Activated T-helper 17 cell treated with anti-CD3 and anti-CD28 coated beads, Interleukin-2, amount 50 U/mL, for 72 hours (primary cell): ENCODE data around the gene RASD2. TPM values are rescaled to one million over a fixed set of nuclear protein-coding genes. Genes with fewer than 3 reads are reported as not detected.

Experiments used
- ATAC-seq: fragments of 150-1000 bp; cut with Tn5 transposase; replicated peaks from 2 replicates; pipeline ENCODE4 v1.10.0; 2021; ENCODE audit warnings: mild to moderate bottlenecking, moderate library complexity
- H3K27ac Mint-ChIP-seq: one replicate; pipeline ENCODE4 v1.8.0; 2022; ENCODE audit warnings: mixed read lengths
- H3K27me3 Mint-ChIP-seq: one replicate; pipeline ENCODE4 v1.8.0; 2022; ENCODE audit warnings: mixed read lengths
- H3K36me3 Mint-ChIP-seq: one replicate; pipeline ENCODE4 v1.8.0; 2022; ENCODE audit warnings: low read depth, mild to moderate bottlenecking, mixed read lengths
- H3K4me1 Mint-ChIP-seq: one replicate; pipeline ENCODE4 v1.8.0; 2022; ENCODE audit warnings: mixed read lengths
- H3K4me3 Mint-ChIP-seq: one replicate; pipeline ENCODE4 v1.8.0; 2022; ENCODE audit warnings: mild to moderate bottlenecking, mixed read lengths
- H3K9me3 Mint-ChIP-seq: one replicate; pipeline ENCODE4 v1.8.0; 2022; ENCODE audit warnings: mixed read lengths
- total RNA-seq, 2 donors: library from RNA; stranded (reverse); gene quantifications; one replicate each; pipeline ENCODE4 v1.2.3, GENCODE V29; 2022

The RASD2 gene
- total RNA-seq, 2 donors from 2014 or later, result 0.37 TPM; not detected in 1

DNA sequence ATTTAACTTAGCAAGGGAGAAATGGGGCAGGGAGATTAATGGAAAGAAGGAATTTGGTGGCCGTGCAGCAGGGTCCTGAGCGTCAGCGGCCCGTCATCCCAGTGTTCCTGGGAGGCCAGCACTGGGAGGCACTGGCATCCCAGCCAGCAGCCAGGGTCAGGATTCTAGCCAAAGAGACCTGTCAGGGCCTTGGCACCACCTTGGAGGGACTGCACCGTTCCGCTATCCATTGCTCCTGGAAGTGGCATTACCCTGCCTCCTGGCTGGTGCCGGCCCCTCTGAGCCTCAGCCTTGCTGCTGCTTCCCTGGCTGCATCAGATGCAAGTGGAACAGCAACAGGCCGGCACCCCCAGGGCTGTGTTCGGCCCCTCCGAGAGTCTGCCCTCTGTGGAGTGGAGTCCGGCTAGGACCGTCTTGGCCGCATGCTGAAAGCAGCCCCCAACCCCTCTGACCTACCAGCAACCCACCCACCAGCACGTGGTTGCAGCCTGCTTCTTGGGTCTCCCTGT lies 30.1 kb downstream of the RASD2 start:
- H3K9me3 Mint-ChIP-seq, result no peaks in the 10 kb centered on the region
- H3K27me3 Mint-ChIP-seq, result peaks cover 12% of the 10 kb centered on the region
- H3K27ac Mint-ChIP-seq, result no peak overlapping the region
- no peak for ATAC-seq
- no peaks in the 10 kb centered on the region for H3K36me3 Mint-ChIP-seq
- no peak overlapping the region for H3K4me3 Mint-ChIP-seq
- H3K4me1 Mint-ChIP-seq, result no peaks in the 10 kb centered on the region

DNA sequence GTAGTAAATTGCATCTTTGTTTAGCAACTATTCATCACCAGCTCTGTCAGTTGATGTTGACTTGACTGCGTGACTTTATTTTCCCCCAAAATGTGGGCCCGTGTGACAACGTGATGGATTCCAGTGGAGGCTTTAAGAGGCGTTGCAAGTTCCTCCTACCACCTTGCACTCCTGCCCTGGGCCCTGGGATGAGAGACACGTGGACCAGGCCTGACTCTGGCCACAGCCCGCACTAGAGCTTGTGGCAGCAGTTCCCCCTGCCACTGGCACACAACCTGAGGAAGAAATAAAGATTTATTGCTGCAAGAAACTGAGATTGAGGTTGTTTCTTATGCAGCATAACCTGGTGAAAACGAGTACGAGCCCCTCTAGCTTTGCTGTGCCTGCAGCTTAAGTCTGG lies 31.9 kb downstream of the RASD2 start:
- no peak for ATAC-seq
- no peak overlapping the region for H3K27ac Mint-ChIP-seq
- H3K4me3 Mint-ChIP-seq, result no peak overlapping the region
- H3K4me1 Mint-ChIP-seq, result no peaks in the 10 kb centered on the region
- H3K27me3 Mint-ChIP-seq, result peaks cover 12% of the 10 kb centered on the region
- no peaks in the 10 kb centered on the region for H3K36me3 Mint-ChIP-seq
- H3K9me3 Mint-ChIP-seq, result no peaks in the 10 kb centered on the region

DNA sequence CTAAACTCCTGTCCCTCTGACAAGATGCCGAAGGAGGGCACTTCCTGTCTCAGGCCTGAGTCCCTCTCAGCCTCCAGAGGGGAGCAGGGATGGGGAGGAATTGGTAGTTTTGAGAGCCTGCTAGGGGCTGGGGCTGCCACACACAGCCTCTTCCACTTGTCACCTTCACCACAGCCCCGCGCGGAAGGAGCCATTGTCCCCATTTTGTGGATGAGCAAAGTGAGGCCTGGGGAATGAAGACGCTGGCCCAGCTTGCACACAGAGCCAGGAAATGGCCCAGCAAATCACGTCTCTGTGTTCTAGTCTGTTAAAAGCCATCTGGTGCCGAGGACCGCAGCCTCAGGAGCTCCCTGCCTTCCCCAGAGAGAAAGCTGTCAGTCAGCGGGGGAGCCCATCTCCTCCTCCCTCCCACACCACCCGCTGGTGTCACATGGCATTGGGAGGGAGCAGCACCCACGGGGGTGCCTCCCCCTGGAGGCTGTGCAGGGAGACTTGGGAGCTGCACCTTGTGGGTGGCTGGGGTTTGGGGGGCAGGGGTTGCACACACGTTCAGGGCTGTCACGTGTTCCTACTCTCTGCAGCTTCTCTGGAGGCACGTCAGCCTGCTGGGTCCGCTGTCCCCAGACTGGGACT lies 34.6 kb downstream of the RASD2 start:
- Mint-ChIP-seq H3K27me3 (peaks cover 8% of the 10 kb centered on the region), H3K36me3 (no peaks in the 10 kb centered on the region), H3K4me3 (no peak overlapping the region), H3K27ac (no peak overlapping the region), H3K4me1 (no peaks in the 10 kb centered on the region), H3K9me3 (no peaks in the 10 kb centered on the region)
- ATAC-seq, result no peak

DNA sequence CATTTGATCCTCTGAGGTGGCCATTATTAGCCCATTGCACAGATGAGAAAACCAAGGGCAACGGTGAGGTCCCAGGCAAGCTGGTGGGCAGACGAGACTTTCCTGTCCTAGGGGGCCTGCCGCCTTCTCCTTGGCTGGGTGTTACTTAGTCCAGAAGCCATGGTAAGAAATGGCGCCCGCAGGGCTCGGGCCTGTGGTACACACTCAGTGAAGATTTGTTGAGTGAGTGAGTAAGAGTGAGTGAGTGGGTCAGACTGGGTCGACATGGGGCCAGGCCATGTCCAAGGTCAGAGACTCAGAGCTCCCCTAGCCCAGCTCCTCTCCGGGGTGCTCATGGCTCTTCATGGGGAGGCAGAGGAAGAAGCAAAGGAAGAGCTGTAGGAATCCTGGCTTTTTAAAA lies 36.0 kb downstream of the RASD2 start:
- Mint-ChIP-seq H3K36me3 (no peaks in the 10 kb centered on the region), H3K4me1 (no peaks in the 10 kb centered on the region), H3K4me3 (no peak overlapping the region), H3K27ac (no peak overlapping the region), H3K9me3 (no peaks in the 10 kb centered on the region), H3K27me3 (peaks cover 4% of the 10 kb centered on the region)
- no peak for ATAC-seq

DNA sequence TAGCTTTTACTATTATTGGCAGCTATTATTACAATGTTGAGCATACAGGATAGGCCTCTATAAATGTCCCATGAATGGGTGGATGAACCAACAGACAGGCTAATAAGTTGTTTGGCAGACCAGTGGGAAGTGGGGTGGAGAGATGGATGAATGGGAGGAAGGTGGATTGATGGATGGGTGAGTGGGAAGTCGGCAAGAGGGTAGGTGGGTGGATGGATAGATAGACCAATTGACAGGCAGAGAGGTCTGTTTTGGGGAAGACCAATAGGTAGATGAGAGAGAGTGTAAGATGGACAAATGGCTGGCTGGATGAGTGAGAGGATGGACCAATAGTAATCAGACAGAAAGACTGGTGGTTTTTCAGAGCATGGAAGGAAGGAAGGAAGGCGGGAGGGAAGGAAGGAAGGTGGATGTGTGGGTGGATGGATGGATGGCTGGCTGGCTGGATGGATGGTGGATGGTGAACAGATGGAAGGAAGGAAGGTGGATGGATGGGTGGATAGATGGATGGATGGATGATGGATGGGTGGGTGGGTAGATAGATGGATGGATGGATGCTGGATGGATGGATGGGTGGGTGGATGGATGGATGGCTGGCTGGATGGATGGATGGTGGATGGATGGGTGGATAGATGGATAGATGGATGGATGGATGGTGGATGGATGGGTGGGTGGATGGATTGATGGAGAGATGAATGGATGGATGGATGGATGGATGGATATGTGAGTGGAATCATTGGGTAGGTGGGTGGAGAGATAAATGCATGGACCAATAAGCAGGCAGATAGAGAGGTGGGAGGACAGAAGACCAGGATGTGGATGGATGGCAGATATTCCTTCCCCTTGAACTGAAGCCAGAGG lies 37.4 kb downstream of the RASD2 start:
- Mint-ChIP-seq H3K4me1 (no peaks in the 10 kb centered on the region), H3K27me3 (peaks cover 4% of the 10 kb centered on the region), H3K9me3 (no peaks in the 10 kb centered on the region), H3K4me3 (no peak overlapping the region), H3K36me3 (no peaks in the 10 kb centered on the region), H3K27ac (no peak overlapping the region)
- no peak for ATAC-seq

DNA sequence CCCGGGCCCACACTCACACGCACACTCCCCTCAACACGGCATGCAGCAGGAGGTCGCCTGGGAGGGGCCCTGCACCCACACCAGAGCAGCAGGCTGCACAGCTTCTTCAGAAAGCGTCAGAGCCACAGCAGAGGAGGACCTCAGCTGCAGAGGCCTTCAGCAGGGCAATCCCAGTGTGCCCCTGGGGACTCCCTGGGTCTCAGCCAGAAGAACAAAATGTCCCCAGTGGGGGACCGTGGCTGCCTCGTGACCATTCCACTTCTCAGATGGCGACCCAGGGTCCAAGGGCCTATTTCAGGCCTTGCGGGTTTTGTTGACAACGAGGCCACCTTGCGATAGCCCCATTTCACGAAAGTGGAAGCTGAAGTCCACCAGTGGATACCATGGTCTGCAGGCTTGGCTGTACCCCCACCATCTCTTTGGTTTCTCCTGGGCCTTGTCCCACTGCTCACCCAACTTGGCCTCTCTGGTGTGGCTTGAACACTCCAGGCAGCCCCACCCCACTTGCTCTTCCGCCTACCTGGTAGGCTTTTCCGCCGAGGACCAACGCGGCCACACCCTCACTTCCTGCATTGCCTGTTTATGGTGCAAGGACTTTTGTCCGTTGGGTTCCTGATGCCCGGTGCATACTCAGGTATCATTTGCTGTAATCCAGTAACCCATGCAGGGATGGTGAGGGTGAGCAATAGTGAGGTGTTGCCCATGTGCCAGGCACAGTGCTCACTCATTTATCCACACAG lies 38.4 kb downstream of the RASD2 start:
- H3K27ac Mint-ChIP-seq, result no peak overlapping the region
- H3K4me3 Mint-ChIP-seq, result no peak overlapping the region
- H3K4me1 Mint-ChIP-seq, result no peaks in the 10 kb centered on the region
- no peak for ATAC-seq
- peaks cover 4% of the 10 kb centered on the region for H3K27me3 Mint-ChIP-seq
- H3K9me3 Mint-ChIP-seq, result no peaks in the 10 kb centered on the region
- no peaks in the 10 kb centered on the region for H3K36me3 Mint-ChIP-seq

DNA sequence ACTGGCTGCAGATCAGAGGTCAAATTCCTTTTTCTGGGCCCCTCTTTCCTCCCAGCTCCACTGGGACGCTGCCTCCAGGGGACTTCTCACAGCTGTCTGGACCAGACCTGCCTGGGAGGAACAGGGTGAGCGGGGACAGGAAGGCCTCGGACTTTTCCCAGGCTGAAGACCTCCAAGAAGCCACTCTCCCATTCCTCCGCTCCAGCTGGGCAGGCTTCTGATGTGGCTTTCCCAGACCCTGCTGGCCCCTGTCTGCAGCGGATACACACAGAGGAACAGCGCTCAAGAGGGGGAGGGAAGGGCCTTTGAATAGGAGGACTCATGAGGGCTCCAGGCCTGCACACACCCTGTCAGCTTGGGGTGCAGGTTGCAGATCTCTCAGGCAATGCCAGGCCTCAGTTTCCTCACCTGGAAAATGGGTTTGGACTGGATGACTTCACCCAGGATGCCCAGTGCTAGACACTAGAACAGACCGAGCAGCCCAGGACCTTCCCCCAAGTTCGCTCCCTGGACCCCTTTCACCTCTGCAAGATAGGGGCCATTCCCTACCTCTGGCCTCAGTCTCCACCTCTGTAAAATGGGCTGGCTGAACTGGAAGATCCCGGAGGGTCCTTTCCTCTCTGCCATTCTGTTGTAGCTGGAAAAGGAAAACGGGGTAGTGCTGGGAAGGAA lies 39.9 kb downstream of the RASD2 start:
- no peak for ATAC-seq
- Mint-ChIP-seq H3K4me1 (no peaks in the 10 kb centered on the region), H3K4me3 (no peak overlapping the region), H3K27ac (no peak overlapping the region), H3K9me3 (no peaks in the 10 kb centered on the region), H3K36me3 (no peaks in the 10 kb centered on the region), H3K27me3 (no peaks in the 10 kb centered on the region)

DNA sequence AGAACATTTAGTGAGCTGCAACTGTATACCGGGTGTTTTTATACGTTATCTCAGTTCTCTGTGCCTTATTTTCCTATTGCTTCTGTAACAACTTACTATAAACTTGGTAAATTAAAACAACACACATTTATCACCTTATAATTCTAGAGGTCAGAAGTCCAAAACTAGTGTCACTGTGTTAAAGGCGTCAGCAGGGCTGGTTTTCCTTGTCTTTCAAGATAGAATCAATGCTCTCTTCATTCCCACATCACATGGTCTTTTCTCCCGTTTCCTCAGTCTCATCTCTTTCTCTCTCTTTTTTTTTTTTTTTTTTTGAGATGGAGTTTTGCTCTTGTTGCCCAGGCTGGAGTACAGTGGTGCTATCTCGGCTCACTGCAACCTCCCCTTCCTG lies 40.4 kb downstream of the RASD2 start:
- Mint-ChIP-seq H3K27me3 (no peaks in the 10 kb centered on the region), H3K4me1 (no peaks in the 10 kb centered on the region), H3K27ac (no peak overlapping the region), H3K36me3 (no peaks in the 10 kb centered on the region), H3K4me3 (no peak overlapping the region), H3K9me3 (no peaks in the 10 kb centered on the region)
- no peak for ATAC-seq

DNA sequence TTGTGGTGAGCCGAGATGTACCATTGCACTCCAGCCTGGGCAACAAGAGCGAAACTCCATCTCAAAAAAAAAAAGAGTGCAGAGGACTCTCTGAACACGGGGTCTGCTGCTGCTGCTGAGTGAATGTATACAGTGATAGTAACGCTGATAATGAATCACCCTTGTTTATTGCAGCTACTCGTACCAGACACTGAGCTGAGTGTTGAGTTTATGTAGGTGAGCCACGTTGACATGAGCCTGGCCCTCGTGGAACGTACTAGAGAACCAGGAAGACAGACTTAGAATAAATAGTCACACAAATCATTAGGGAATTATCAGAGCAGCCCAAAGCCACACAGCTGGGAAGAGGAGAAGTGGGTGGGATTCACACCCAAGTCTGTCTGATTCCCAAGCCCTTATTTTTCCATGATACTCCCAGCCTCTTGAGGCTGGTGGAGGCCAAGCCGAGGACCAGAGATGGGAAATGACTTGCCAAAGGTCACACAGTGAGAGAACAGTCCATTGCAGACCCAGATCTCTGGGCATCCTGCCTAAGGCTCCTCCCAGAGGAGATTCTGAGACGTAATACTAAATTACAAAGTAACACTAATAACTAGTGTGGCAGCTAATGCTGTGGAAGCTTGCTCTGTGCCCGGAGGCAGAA lies 41.7 kb downstream of the RASD2 start:
- Mint-ChIP-seq H3K27me3 (no peaks in the 10 kb centered on the region), H3K36me3 (no peaks in the 10 kb centered on the region), H3K9me3 (no peaks in the 10 kb centered on the region), H3K4me3 (no peak overlapping the region), H3K4me1 (no peaks in the 10 kb centered on the region), H3K27ac (no peak overlapping the region)
- no peak for ATAC-seq

DNA sequence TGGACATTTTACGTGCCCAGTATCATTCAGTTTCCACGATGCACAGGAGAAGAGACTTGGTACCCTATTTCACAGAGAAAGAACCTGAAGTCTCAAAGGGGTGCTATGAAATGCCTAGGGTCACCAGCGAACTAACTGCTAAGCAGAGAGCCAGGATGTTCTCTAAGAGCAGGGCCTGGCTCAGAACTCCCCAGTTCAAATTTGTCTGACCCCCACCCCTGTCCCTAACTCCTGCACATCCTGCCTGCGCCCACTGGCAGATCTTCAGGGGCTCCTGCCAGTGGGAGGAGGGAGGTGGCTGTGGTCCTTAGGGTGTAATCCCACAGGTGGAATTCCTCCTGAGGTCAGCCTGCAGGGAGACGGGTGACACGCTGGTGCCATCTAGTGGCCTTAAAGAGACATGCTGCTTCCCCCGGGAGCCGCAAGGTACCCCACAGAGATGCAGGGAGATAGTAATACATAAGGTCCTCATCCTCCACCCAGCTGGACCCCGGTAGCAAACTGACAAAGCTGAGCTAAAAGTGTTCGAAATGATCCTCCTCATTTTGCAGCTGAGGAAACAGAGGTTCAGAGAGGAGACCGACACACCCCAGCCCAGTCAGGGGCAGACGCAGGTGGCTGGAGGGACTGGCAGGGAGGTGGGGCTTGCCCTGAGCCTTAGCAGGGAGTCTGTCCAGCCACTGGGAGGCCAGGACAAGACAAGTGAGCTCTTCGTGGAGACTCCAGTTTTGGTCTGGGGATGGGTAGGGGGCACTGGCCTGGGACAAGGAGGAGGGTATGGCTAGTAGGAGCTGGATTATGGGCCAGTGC lies 42.4 kb downstream of the RASD2 start:
- ATAC-seq, result peak; percentile 71
- no peaks in the 10 kb centered on the region for H3K36me3 Mint-ChIP-seq
- H3K27ac Mint-ChIP-seq, result peak overlapping the region; percentile 61
- no peak overlapping the region for H3K4me3 Mint-ChIP-seq
- H3K27me3 Mint-ChIP-seq, result no peaks in the 10 kb centered on the region
- no peaks in the 10 kb centered on the region for H3K9me3 Mint-ChIP-seq
- H3K4me1 Mint-ChIP-seq, result no peaks in the 10 kb centered on the region

DNA sequence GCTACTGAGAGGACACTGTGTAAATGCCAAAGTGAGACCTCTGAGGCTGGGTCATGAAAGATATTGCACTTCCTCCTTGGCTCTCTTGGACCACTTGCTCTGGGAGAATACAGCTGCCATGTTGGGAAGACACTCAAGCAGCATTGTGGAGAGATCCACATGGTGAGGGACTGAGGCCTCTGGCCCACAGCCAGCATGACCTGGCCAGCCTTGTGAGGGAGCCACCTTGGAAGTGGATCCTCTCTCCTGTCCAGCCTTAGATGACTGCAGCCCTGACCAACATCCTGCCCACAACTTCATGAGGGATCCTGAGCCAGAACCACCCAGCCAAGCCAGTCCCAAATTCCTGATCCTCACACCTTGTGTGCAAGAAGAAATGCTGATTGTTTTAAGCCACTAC lies 46.1 kb downstream of the RASD2 start:
- Mint-ChIP-seq H3K4me1 (no peaks in the 10 kb centered on the region), H3K4me3 (no peak overlapping the region), H3K27me3 (no peaks in the 10 kb centered on the region), H3K36me3 (no peaks in the 10 kb centered on the region), H3K27ac (no peak overlapping the region), H3K9me3 (no peaks in the 10 kb centered on the region)
- no peak for ATAC-seq

DNA sequence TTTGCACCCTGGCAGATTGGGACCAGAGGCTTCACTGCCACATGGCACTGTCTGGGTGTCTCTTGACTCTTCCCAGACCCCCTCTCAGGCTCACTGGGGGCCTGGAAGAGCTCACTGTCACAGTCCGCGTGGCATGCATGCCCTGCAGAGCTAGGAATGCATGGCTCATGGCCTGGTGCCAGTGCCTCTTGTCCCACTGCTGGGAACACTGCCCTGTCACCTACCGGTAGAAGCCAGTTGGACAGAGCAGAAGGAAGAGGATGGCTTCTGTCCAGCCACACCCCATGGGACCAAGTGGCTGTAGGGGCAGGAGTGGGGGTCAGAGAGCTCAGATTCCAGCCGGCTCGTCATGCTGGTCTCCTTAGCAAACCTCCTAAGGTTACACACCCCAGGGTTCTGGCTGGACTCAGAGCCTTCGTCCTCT lies 46.8 kb downstream of the RASD2 start:
- no peaks in the 10 kb centered on the region for H3K4me1 Mint-ChIP-seq
- no peak for ATAC-seq

DNA sequence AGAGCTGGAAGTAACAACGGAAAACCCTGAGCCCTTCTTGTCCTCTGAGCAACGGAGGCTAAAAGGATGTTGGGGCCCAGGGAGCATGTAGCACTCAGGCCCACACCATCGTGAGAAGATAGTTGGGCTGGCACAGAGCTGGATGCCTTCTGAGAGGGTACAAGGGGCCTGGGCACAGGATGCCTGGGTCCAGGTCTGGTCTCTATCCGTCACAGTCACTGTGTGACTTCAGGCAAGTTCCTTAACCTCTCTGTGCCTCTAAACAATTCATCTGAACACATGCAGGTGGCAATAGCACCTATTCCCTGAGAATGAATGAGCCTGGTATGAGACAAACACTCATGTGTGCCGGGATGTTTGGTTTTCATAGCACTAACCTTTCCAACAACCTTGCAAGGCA lies 47.3 kb downstream of the RASD2 start:
- Mint-ChIP-seq H3K36me3 (no peaks in the 10 kb centered on the region), H3K9me3 (no peaks in the 10 kb centered on the region), H3K27me3 (peaks cover 5% of the 10 kb centered on the region), H3K27ac (no peak overlapping the region), H3K4me1 (no peaks in the 10 kb centered on the region), H3K4me3 (no peak overlapping the region)
- ATAC-seq, result no peak

More for the DNA sequence above, 46.8 kb downstream of the RASD2 start:
- Mint-ChIP-seq H3K36me3 (no peaks in the 10 kb centered on the region), H3K27ac (no peak overlapping the region), H3K9me3 (no peaks in the 10 kb centered on the region), H3K27me3 (peaks cover under 1% of the 10 kb centered on the region), H3K4me3 (no peak overlapping the region)
